SH-SY5Y (cell line): ENCODE results near the gene C6orf15.

Experiments used
- GATA2 ChIP-seq: IDR thresholded peaks from 2 replicates; pipeline ENCODE4 v1.6.1; 2011; ENCODE audit warnings: mild to moderate bottlenecking, low read depth, low read length
- GATA3 ChIP-seq: IDR thresholded peaks from 2 replicates; pipeline ENCODE4 v1.6.1; 2011; ENCODE audit warnings: low read depth, mild to moderate bottlenecking, low read length, moderate library complexity

C6orf15 gene

GRCh38 chr6:31096656-31097055 lies 15.7 kb downstream of the C6orf15 start:
- no peak for TF ChIP-seq GATA2
- TF ChIP-seq GATA3, result no peak

GRCh38 chr6:31096215-31096614 lies 16.2 kb downstream of the C6orf15 start:
- TF ChIP-seq GATA3 (no peak), GATA2 (no peak)

GRCh38 chr6:31094389-31094881 lies 17.9 kb downstream of the C6orf15 start:
- TF ChIP-seq GATA2 (no peak), GATA3 (no peak)

GRCh38 chr6:31092769-31093505 lies 19.4 kb downstream of the C6orf15 start:
- TF ChIP-seq GATA3 (no peak), GATA2 (no peak)

DNA sequence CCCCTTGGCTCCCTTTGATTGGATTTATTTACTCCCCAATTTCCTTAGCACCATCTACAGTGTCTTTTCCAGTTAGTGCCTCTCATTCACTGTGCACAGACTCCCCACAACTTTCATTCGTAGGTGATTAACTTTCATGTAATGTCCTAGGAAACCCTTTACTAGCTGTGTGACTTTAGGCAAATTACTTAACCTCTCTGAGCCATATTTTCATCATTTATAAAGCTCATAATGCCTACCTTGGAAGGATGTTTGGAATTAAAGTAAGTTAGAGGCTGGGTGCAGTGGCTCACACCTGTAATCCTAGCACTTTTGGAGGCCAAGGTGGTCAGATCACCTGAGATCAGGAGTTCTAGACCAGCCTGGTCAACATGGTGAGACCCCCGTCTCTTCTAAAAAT lies 20.1 kb downstream of the C6orf15 start:
- TF ChIP-seq GATA3 (no peak), GATA2 (no peak)

GRCh38 chr6:31091680-31092079 lies 20.7 kb downstream of the C6orf15 start:
- TF ChIP-seq GATA3 (no peak), GATA2 (no peak)

GRCh38 chr6:31090973-31091364 lies 21.4 kb downstream of the C6orf15 start:
- TF ChIP-seq GATA3 (no peak), GATA2 (no peak)

DNA sequence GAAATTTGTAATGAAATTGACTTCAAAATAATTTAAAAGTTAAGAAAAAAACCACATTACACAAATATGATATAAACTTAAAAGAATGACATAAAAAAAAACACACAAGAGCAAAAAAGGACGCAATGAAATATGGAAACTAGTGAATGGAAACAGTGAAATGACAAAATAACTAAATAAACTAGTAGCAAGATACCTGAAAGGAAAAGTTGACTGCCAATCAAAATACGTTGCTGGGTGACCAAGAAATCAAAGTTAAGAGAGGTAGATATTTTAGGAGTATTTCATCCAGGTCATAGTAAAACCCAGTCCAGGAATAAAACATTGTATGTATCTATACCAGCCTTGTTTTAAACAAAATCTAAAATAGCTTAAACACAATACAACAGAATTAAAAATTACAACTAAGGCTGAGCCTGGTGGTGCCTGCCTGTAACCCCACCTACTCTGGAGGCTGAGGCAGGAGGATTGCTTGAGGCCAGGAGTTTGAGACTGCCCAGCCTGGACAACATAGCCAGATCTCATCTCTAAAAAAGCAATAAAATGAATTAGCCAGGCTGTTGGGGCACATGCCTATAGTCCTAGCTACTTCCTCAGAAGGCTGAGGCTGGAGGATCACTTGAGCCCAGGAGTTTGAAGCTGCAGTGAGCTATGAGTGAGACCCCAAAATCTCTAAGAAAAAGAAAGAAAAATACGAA lies 22.0 kb downstream of the C6orf15 start:
- TF ChIP-seq GATA2 (no peak), GATA3 (no peak)

GRCh38 chr6:31087494-31088089 lies 24.8 kb downstream of the C6orf15 start:
- no peak for TF ChIP-seq GATA2
- TF ChIP-seq GATA3, result no peak

GRCh38 chr6:31086788-31087440 lies 25.5 kb downstream of the C6orf15 start:
- TF ChIP-seq GATA2, result no peak
- no peak for TF ChIP-seq GATA3

GRCh38 chr6:31083742-31084354 lies 28.5 kb downstream of the C6orf15 start:
- no peak for TF ChIP-seq GATA2
- no peak for TF ChIP-seq GATA3

DNA sequence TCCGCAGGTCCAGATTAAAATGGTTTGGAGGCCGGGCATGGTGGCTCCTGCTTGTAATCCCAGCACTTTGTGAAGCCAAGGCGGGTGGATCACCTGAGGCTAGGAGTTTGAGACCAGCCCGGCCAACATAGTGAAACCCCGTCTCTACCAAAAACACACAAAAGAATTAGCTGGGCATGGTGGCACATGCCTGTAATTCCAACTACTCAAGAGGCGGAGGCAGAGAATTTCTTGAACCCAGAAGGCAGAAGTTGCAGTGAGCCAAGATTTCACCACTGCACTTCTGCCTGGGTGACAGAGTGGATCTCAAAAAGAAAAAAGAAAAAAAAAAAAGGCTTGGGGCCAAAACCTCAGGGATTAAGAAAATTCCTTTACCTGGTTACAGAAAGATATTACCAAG lies 30.5 kb downstream of the C6orf15 start:
- TF ChIP-seq GATA3, result no peak
- no peak for TF ChIP-seq GATA2

DNA sequence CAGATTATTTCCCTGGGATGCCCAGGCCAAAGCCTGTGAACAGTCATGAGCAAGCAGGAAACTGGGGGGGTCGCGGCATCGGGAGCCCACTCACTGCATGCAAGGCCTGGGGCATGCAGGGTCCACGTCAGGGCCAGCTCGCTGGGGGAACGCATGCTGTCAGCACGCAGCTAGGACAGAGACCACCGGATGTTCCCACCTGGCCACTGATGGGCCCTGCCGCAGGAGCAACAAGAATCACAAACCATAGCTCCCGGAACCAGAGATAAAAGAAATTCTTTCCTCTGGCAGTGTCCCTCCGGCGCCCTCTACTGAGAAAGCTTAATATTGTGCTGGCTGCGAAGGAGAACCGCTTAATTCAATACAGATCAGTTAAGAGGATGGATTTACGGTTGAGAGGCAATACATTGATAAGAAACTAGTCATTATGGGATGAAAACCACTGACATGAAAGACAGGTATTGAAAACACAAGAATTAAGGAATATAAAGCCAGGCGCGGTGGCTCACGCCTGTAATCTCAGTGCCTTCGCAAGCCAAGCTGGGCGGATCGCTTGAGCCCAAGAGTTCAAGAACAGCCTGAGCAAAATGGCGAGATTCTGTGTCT lies 32.6 kb downstream of the C6orf15 start:
- TF ChIP-seq GATA2 (0 out of 2 replicates have a peak, but pooled peaks have one; percentile 18), GATA3 (no peak)

DNA sequence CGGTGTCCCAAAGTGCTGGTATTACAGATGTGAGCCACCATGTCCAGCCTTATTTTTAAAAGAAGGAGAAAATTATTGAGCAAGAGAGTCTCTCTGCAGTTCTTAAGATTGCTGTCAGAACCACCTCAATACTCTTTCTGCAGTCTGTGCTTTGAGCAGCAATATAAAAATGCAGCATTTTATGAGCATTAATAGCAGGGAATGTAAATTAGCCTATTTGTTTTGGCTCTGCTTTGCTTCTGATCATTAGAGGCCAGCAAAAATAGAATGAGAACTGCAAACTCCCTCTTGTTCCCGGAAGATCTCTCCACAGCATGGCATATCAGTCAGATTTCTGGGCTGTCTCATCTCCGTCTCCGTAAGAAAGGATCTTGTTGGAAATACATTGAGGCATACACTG lies 35.8 kb downstream of the C6orf15 start:
- TF ChIP-seq GATA3 (no peak), GATA2 (no peak)
